C4-2B (cell line): Measurements from ENCODE around the gene DENND1C.

Experiments
- H3K27ac ChIP-seq: fragments of 450-650 bp; 2 replicates; pipeline ENCODE4 v1.5.1; 2017
- CTCF ChIP-seq: fragments of 450-650 bp; conservative IDR thresholded peaks from 2 replicates; pipeline ENCODE4 v1.5.1; 2017; ENCODE audit warnings: mild to moderate bottlenecking
- ZFX ChIP-seq: fragments of 450-650 bp; IDR thresholded peaks from 2 replicates; pipeline ENCODE4 v1.6.1; 2017

DENND1C gene

GRCh38 chr19:6465006-6465405 is 16.6 kb downstream of the DENND1C start:
- TF ChIP-seq CTCF (no peak), ZFX (no peak)
- peak overlapping the region; percentile 94 for H3K27ac ChIP-seq

GRCh38 chr19:6464070-6464873 is 17.3 kb downstream of the DENND1C start, which contains the start of gene CRB3:
CRB3 (plus strand) TSS chr19:6464271; CDS start chr19:6464702, 431 bp downstream.
- peak within 1 kb of the TSS; percentile 94 for H3K27ac ChIP-seq
- TF ChIP-seq ZFX (peak; percentile 61; the same call in 1 of the 2 replicates), CTCF (no peak)

DNA sequence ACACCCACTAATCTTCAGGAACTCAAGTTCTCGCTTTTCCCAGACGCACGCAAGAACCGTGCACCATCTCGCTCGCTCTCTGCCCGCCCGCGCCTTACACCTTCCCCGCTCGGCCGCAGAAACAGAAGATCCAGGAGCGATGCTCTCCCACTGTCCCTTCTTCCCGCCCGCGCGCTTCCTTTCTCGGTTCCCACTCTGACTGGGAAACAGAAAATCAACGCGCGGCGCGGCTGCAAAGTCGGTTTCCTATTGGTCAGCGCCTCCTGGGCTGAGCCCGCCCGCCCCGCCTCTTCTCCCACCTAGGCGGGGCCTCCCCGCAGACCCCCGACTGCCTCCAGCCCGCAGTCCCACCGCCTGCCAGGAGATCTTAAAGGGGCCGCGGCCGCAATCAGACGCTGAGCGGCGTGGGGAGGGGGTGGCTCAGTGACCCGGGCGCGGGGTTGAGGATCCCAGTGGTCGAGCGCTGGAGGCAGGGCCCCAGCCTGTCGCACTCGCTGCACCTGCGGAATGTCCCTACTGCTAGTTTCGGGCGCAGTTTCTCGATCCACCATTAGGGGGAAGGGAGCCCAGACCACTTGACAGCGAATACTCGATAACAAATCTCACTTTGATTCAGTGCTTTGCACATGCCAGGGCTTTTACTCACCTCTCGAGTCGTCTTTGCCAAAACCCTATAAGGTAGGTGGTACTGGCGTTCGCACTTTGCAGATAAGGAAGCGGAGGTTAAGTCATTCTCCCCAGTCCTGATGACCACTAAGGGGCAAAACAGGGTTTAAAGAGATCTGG is 21.3 kb downstream of the DENND1C start:
- peak overlapping the region; percentile 73 for H3K27ac ChIP-seq
- TF ChIP-seq CTCF (peak; percentile 74), ZFX (no peak)

- TF ChIP-seq CTCF (no peak), ZFX (no peak)
- peak within 1 kb of the TSS; percentile 73 for H3K27ac ChIP-seq
These were observed 22.1 kb downstream of the DENND1C start, which contains the start of gene SLC25A23 for GRCh38 chr19:6459262-6460098. SLC25A23 (minus strand) TSS chr19:6459792; CDS start chr19:6459628, 164 bp downstream.

- H3K27ac ChIP-seq: peak overlapping the region; percentile 73
- TF ChIP-seq CTCF (no peak), ZFX (no peak)
These were observed 22.8 kb downstream of the DENND1C start for GRCh38 chr19:6458695-6459261.

- H3K27ac ChIP-seq: peak overlapping the region; percentile 73
- TF ChIP-seq CTCF (no peak), ZFX (no peak)
These were observed 23.5 kb downstream of the DENND1C start for GRCh38 chr19:6457958-6458694.
